GM12891 (cell line): Measurements from ENCODE around the gene S100A10.

Experiments used
- DNase-seq: peaks from one replicate; pipeline ENCODE4 v3.0.0; 2011; ENCODE audit warnings: low spot score; ENCODE audit not compliant: insufficient read length
- FAIRE-seq: peaks from 2 replicates; lab custom pipeline; 2011; peaks lifted over from hg19 to GRCh38; lab: Jason Lieb, UNC
- PAX5 ChIP-seq: IDR thresholded peaks from 2 replicates; pipeline ENCODE4 v1.6.1; 2011; ENCODE audit warnings: low read length, moderate library complexity, mild to moderate bottlenecking; ENCODE audit not compliant: insufficient read depth, severe bottlenecking
- POLR2A ChIP-seq: IDR thresholded peaks from 2 replicates; pipeline ENCODE4 v1.6.1; 2011; ENCODE audit warnings: low read depth, low read length, control low read depth
- POLR2AphosphoS5 ChIP-seq: IDR thresholded peaks from 2 replicates; pipeline ENCODE4 v1.6.1; 2011; ENCODE audit warnings: low read depth, low read length, control low read depth
- POU2F2 ChIP-seq: IDR thresholded peaks from 2 replicates; pipeline ENCODE4 v1.6.1; 2011; ENCODE audit warnings: low read depth, mild to moderate bottlenecking, control low read depth, low read length, moderate library complexity
- SPI1 ChIP-seq: IDR thresholded peaks from 2 replicates; pipeline ENCODE4 v1.6.1; 2011; ENCODE audit warnings: low read depth, low read length, control low read depth
- TAF1 ChIP-seq: IDR thresholded peaks from 2 replicates; pipeline ENCODE4 v1.6.1; 2011; ENCODE audit warnings: low read depth, low read length, control low read depth

S100A10 gene

DNA sequence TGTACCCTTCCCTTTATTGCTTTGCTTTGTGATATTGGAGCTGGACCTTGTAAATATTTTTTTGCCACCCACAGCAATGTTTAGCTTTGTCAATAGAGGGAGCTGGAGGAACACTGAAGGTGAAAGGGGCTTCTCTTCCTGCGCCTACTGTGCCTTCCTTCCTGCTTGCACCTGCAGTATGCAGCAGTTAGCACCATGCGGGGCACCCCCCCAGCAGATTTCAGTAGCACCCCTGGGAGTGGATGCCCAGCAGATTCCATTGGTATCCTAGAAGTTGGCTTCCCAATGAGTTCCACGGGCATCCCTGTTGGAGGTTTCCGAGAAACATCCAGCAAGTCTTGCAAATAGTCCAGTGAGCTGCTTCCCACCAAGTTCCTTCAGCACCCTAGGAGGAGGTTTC, 25.6 kb downstream of the S100A10 start:
- FAIRE-seq (peak; percentile 78), DNase-seq (no peak)
- no peak for TF ChIP-seq PAX5
- TF ChIP-seq POLR2AphosphoS5: no peak
- no peak for TF ChIP-seq POU2F2
- no peak for TF ChIP-seq TAF1
- no peak for TF ChIP-seq SPI1
- no peak for TF ChIP-seq POLR2A

DNA sequence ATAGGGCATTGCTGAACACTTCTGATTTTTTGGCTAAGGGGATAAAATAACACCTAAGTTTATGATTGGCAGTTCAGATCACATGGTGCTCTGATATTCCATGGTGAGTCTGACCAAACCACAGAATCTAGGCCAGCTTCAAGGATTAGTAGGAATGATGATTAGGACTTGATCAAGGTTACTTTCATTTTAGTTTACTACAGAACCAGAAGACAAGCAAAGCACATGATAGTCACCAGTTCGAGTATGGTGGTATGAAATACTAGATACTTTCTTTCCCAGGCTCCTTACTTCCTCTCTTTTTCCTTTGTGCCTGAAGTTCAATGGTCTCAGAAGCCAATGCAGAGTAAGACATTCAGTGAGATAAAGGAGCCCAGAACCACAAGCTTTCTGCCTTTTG, 26.6 kb downstream of the S100A10 start:
- FAIRE-seq (no peak), DNase-seq (no peak)
- TF ChIP-seq POU2F2: no peak
- no peak for TF ChIP-seq PAX5
- TF ChIP-seq POLR2A: no peak
- no peak for TF ChIP-seq TAF1
- no peak for TF ChIP-seq SPI1
- TF ChIP-seq POLR2AphosphoS5: no peak

DNA sequence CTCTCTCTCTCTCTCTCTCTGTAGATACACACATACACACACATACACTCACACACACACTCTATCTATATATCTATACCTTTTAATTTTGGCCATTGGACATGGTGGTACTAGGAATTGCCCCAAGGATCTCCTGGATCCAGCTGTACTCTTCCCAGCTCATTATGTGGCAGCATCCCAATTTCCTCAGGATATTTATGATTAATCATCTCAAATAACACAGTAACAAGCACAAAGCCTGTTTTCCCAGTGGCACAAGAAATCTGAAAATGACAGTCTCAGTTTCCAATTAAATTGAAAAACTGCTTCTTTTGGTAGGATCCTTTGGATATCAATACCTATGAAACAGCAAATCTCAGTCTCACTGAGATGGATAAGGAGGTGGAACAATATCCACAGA, 27.6 kb downstream of the S100A10 start:
- DNase-seq: no peak
- TF ChIP-seq SPI1: no peak
- no peak for TF ChIP-seq POLR2A
- TF ChIP-seq TAF1: no peak
- no peak for TF ChIP-seq POU2F2
- TF ChIP-seq POLR2AphosphoS5: no peak
- no peak for TF ChIP-seq PAX5
- no peak for FAIRE-seq

DNA sequence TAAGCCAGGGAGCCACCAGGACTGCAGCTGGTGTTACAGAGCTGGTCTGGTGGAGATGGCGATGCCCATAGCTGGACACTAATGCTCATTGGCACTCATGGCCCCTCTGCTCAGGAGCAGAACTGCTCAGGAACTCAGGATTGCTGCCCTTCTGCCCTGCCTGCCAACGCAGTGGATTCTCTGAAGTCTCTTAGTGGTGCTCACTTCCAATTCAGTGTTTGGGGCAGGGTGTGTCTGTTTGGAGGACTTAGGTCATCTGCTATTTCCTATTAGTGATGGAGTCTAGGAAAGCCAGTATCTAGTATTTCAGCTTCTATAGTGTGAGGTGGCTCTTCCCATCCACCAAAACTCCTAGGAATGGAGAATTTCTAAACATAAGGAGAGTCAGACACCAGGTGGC, 29.1 kb downstream of the S100A10 start:
- TF ChIP-seq TAF1: no peak
- no peak for TF ChIP-seq POLR2AphosphoS5
- TF ChIP-seq POU2F2: no peak
- no peak for TF ChIP-seq POLR2A
- no peak for TF ChIP-seq SPI1
- no peak for TF ChIP-seq PAX5
- no peak for DNase-seq
- no peak for FAIRE-seq

DNA sequence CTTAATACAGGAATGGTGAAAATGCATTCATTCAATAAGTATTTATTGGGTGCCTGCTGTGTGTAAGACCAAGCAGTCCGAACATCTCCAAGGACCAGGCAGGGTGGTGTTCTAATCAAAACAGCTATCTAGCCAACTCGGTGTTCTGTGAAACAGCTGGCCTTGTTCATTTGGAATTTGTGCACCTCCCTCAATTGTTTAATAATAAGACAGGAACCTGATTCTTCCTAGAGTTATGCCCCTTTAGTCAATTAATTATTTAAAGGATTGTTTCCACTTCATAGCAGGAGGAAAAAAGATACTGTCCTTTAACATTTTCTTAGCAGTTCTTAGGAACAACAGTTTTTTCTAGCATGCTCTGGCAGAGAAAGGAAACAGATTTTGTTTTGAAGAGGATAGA, 30.4 kb downstream of the S100A10 start:
- FAIRE-seq (no peak), DNase-seq (no peak)
- TF ChIP-seq SPI1 (no peak), POLR2A (no peak), TAF1 (no peak), POU2F2 (no peak), POLR2AphosphoS5 (no peak), PAX5 (no peak)

DNA sequence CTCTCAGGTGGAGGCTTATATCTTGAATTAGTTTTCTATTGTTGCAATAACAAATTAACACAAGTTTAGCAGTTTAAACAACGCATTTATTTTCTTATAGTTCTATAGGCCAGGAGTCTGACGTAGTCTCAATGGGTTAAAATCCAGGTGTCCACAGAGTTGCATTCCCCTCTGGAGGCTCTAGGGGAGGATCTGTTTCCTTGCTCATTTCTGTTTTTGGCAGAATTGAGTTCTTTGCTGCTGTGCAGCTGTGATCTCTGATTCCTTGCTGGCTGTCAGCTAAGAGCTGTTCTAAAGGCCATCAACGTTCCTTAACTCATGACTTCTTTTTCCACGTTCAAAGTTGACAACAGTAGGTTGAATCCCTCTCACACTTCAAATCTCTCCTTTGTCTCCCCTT, 31.8 kb downstream of the S100A10 start:
- DNase-seq (no peak), FAIRE-seq (no peak)

DNA sequence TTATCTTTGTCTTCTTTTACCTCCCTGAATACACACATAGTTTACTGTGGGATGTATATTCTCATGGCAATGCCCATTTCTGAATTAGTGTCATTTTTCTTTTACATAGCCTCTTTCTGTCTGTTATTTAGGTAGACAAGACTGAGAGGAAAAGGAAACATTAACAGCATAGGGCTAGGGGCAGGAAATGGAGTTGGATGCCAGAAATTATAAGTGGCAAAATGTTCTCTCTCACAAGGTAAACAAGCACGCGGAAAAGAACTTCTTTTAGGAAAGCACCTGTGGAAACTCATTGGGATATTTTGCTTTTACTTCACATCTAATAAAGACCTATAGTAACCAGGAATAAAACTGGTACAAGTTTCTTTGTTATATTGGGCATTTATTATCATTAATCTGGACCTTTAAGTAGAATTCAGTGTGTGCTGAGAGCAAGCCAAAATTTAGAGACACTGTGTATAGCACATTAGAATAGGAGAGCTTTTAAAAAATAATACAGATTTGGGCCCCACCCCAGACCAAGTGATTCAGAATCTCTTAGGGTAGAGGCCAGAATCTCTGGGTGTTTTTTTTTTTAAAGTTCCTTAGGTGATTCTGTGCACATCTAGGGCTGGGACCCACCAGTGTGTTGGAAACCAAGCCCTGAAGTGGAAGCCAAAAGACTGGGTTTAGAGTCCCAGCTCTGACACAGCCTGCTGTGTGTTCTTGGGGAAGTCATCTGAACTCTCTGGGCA, 32.7 kb downstream of the S100A10 start:
- DNase-seq (no peak), FAIRE-seq (no peak)
- TF ChIP-seq PAX5 (no peak), POU2F2 (no peak), SPI1 (no peak), POLR2A (no peak), TAF1 (no peak), POLR2AphosphoS5 (no peak)

More for the DNA sequence above, 31.8 kb downstream of the S100A10 start:
- TF ChIP-seq TAF1 (no peak), POLR2A (no peak), POU2F2 (no peak), POLR2AphosphoS5 (no peak)

DNA sequence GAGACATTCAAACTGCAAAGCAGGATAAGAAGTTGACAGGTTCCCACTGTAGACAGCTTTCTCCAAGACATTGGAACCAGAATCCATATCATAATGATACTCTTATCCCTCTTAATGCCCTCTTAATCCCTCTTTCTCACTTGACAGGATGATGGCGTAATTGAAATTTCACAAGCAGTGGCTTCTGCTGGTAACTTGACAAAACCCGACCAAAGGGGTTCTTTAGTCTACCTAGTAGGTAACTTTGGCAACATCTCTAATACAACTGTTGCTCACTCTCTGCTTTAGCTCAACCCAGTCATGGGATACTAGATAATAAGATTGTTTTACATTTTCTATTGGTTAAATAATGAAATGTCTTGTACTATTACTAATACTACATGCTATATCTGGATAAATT, 34.7 kb downstream of the S100A10 start:
- no peak for TF ChIP-seq POU2F2
- TF ChIP-seq PAX5: no peak
- TF ChIP-seq SPI1: no peak
- TF ChIP-seq TAF1: no peak
- TF ChIP-seq POLR2AphosphoS5: no peak
- TF ChIP-seq POLR2A: no peak
- FAIRE-seq (no peak), DNase-seq (no peak)

DNA sequence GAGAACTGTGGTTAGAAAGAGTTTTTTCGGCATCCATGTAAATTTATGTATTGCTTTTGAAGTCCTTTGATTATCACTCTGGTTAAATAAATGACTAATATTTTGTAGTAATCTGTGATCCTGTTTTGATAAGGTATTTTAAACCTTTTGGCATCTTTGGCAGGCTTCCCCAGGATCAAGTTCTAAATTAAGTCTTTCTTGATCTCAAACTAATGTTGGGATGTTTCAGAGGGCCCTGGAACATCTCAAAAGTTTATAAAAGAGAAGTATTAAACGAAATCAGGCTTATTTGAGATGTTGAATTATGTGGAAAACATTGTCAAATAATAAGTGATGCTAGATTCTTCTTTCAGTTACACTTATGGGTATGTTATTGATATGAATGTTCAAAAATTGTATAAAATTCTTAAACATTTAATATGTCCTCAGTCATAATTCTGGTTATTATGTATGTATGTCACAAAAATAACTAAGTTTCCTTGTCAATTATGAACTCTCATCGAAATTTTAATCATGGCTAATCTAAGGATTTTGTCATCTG, 36.6 kb downstream of the S100A10 start:
- DNase-seq (no peak), FAIRE-seq (no peak)
- TF ChIP-seq SPI1 (no peak), POLR2AphosphoS5 (no peak)

DNA sequence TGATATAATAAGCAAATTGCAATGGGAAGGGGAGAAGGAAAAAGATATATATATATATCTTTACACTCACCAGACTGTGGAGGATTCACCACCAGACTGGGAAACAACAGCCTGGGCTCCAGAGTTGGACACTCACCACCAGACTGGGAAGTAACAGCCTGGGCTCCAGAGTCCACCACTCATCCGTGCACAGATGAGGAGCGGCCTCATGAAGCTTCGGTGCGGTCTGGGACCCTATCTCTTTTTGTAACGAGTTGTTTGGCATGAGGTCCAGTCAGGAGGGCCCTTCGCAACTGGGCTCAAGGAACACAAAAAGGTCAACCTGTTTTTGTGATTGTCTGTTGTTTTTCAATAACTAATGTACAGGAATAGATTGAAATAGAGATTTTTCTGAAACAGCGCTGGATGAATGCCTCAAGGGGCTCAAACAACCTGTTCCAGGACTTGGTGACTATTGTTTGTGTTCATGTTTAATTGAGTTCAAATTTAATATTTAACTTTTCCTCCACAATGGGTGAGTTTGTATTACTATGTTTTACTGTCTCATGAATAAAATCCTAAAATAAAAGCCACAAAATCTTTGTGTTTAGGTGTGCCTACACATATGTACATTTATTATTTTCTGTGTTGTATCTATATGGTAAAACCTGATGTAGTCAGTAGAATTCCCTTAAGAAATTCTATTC, 40.1 kb downstream of the S100A10 start:
- FAIRE-seq (no peak), DNase-seq (no peak)
- TF ChIP-seq SPI1: no peak
- no peak for TF ChIP-seq POU2F2
- no peak for TF ChIP-seq TAF1
- TF ChIP-seq POLR2A: no peak
- TF ChIP-seq PAX5: no peak
- no peak for TF ChIP-seq POLR2AphosphoS5
